Activated naive CD4-positive, alpha-beta T cell treated with anti-CD3 and anti-CD28 coated beads, Interleukin-2, amount 50 U/mL, for 24 hours (primary cell): ENCODE results near the gene BCAR1.

ENCODE experiments used
- H3K27ac Mint-ChIP-seq: one replicate; pipeline ENCODE4 v1.8.0; 2021; ENCODE audit warnings: mild to moderate bottlenecking, mixed read lengths
- H3K27me3 Mint-ChIP-seq: one replicate; pipeline ENCODE4 v1.8.0; 2021; ENCODE audit warnings: mixed read lengths
- H3K36me3 Mint-ChIP-seq: one replicate; pipeline ENCODE4 v1.8.0; 2021; ENCODE audit warnings: mixed read lengths
- H3K4me1 Mint-ChIP-seq: one replicate; pipeline ENCODE4 v1.8.0; 2021; ENCODE audit warnings: mixed read lengths
- H3K4me3 Mint-ChIP-seq: one replicate; pipeline ENCODE4 v1.8.0; 2021; ENCODE audit warnings: mild to moderate bottlenecking, mixed read lengths
- H3K9me3 Mint-ChIP-seq: one replicate; pipeline ENCODE4 v1.8.0; 2021; ENCODE audit warnings: mixed read lengths

The BCAR1 gene

GRCh38 chr16:75238853-75239541, 12.4 kb downstream of the BCAR1 start:
- Mint-ChIP-seq H3K9me3 (no peaks in the 10 kb centered on the region), H3K27me3 (no peaks in the 10 kb centered on the region), H3K4me3 (no peak overlapping the region), H3K36me3 (no peaks in the 10 kb centered on the region), H3K27ac (no peak overlapping the region), H3K4me1 (peaks cover 2% of the 10 kb centered on the region)

- H3K9me3 Mint-ChIP-seq, result no peaks in the 10 kb centered on the region
- H3K36me3 Mint-ChIP-seq, result no peaks in the 10 kb centered on the region
- no peak overlapping the region for H3K27ac Mint-ChIP-seq
- H3K27me3 Mint-ChIP-seq, result no peaks in the 10 kb centered on the region
- H3K4me3 Mint-ChIP-seq, result no peak overlapping the region
- peaks cover 5% of the 10 kb centered on the region for H3K4me1 Mint-ChIP-seq
Measured at GRCh38 chr16:75238132-75238852, 13.1 kb downstream of the BCAR1 start.

- Mint-ChIP-seq H3K4me3 (no peak overlapping the region), H3K4me1 (peaks cover 5% of the 10 kb centered on the region), H3K9me3 (no peaks in the 10 kb centered on the region), H3K27ac (no peak overlapping the region), H3K36me3 (no peaks in the 10 kb centered on the region), H3K27me3 (no peaks in the 10 kb centered on the region)
Measured at GRCh38 chr16:75237398-75238131, 13.9 kb downstream of the BCAR1 start.

- H3K27me3 Mint-ChIP-seq, result no peaks in the 10 kb centered on the region
- H3K4me3 Mint-ChIP-seq, result no peak overlapping the region
Measured at GRCh38 chr16:75236736-75237397, 14.6 kb downstream of the BCAR1 start.

GRCh38 chr16:75236232-75236631, 15.2 kb downstream of the BCAR1 start:
- Mint-ChIP-seq H3K36me3 (no peaks in the 10 kb centered on the region), H3K4me3 (no peak overlapping the region), H3K27me3 (no peaks in the 10 kb centered on the region), H3K4me1 (peaks cover 5% of the 10 kb centered on the region), H3K27ac (no peak overlapping the region), H3K9me3 (no peaks in the 10 kb centered on the region)

More at GRCh38 chr16:75236736-75237397, 14.6 kb downstream of the BCAR1 start:
- Mint-ChIP-seq H3K27ac (no peak overlapping the region), H3K36me3 (no peaks in the 10 kb centered on the region), H3K9me3 (no peaks in the 10 kb centered on the region), H3K4me1 (peaks cover 5% of the 10 kb centered on the region)

GRCh38 chr16:75235721-75236193, 15.7 kb downstream of the BCAR1 start:
- no peaks in the 10 kb centered on the region for H3K36me3 Mint-ChIP-seq
- peaks cover 5% of the 10 kb centered on the region for H3K4me1 Mint-ChIP-seq
- no peak overlapping the region for H3K4me3 Mint-ChIP-seq
- no peak overlapping the region for H3K27ac Mint-ChIP-seq
- H3K27me3 Mint-ChIP-seq, result no peaks in the 10 kb centered on the region
- no peaks in the 10 kb centered on the region for H3K9me3 Mint-ChIP-seq

GRCh38 chr16:75234856-75235696, 16.3 kb downstream of the BCAR1 start:
- no peaks in the 10 kb centered on the region for H3K9me3 Mint-ChIP-seq
- no peak overlapping the region for H3K4me3 Mint-ChIP-seq
- no peaks in the 10 kb centered on the region for H3K27me3 Mint-ChIP-seq
- H3K27ac Mint-ChIP-seq, result no peak overlapping the region
- H3K4me1 Mint-ChIP-seq, result peaks cover 5% of the 10 kb centered on the region
- no peaks in the 10 kb centered on the region for H3K36me3 Mint-ChIP-seq

- Mint-ChIP-seq H3K36me3 (no peaks in the 10 kb centered on the region), H3K9me3 (no peaks in the 10 kb centered on the region), H3K27me3 (no peaks in the 10 kb centered on the region), H3K27ac (no peak overlapping the region), H3K4me1 (peaks cover 5% of the 10 kb centered on the region), H3K4me3 (no peak overlapping the region)
Measured at GRCh38 chr16:75233611-75233938, 17.8 kb downstream of the BCAR1 start.

- H3K4me3 Mint-ChIP-seq, result no peak overlapping the region
- peaks cover 5% of the 10 kb centered on the region for H3K4me1 Mint-ChIP-seq
- no peak overlapping the region for H3K27ac Mint-ChIP-seq
- no peaks in the 10 kb centered on the region for H3K27me3 Mint-ChIP-seq
- no peaks in the 10 kb centered on the region for H3K9me3 Mint-ChIP-seq
- no peaks in the 10 kb centered on the region for H3K36me3 Mint-ChIP-seq
Measured at GRCh38 chr16:75231570-75231969, 19.9 kb downstream of the BCAR1 start.

- H3K27me3 Mint-ChIP-seq, result no peaks in the 10 kb centered on the region
- no peaks in the 10 kb centered on the region for H3K36me3 Mint-ChIP-seq
- H3K4me3 Mint-ChIP-seq, result no peak overlapping the region
- H3K4me1 Mint-ChIP-seq, result peaks cover 5% of the 10 kb centered on the region
- H3K27ac Mint-ChIP-seq, result no peak overlapping the region
- no peaks in the 10 kb centered on the region for H3K9me3 Mint-ChIP-seq
Measured at GRCh38 chr16:75230471-75231110, 20.8 kb downstream of the BCAR1 start.

GRCh38 chr16:75229172-75230031, 22.0 kb downstream of the BCAR1 start:
- Mint-ChIP-seq H3K27ac (no peak overlapping the region), H3K4me1 (peaks cover 5% of the 10 kb centered on the region), H3K36me3 (no peaks in the 10 kb centered on the region), H3K9me3 (no peaks in the 10 kb centered on the region), H3K4me3 (no peak overlapping the region), H3K27me3 (no peaks in the 10 kb centered on the region)

- H3K4me3 Mint-ChIP-seq, result no peak overlapping the region
Measured at GRCh38 chr16:75228143-75228976, 23.1 kb downstream of the BCAR1 start.

More at GRCh38 chr16:75228143-75228976, 23.1 kb downstream of the BCAR1 start:
- no peak overlapping the region for H3K27ac Mint-ChIP-seq
- no peaks in the 10 kb centered on the region for H3K4me1 Mint-ChIP-seq
- no peaks in the 10 kb centered on the region for H3K9me3 Mint-ChIP-seq
- no peaks in the 10 kb centered on the region for H3K27me3 Mint-ChIP-seq
- H3K36me3 Mint-ChIP-seq, result no peaks in the 10 kb centered on the region
